Ishikawa (cell line): Measurements from ENCODE around the gene SLC26A2.

ENCODE experiments used
- CEBPB ChIP-seq: IDR thresholded peaks from 2 replicates; pipeline ENCODE4 v1.6.1; 2012
- CREB1 ChIP-seq: IDR thresholded peaks from 2 replicates; pipeline ENCODE4 v1.6.1; 2012; ENCODE audit warnings: low read depth
- EGR1 ChIP-seq: IDR thresholded peaks from 2 replicates; pipeline ENCODE4 v1.6.1; 2012
- EP300 ChIP-seq: IDR thresholded peaks from 2 replicates; pipeline ENCODE4 v1.6.1; 2012; ENCODE audit warnings: borderline replicate concordance
- FOXM1 ChIP-seq: IDR thresholded peaks from 2 replicates; pipeline ENCODE4 v1.6.1; 2012; ENCODE audit warnings: low read depth, borderline replicate concordance
- MAX ChIP-seq: IDR thresholded peaks from 2 replicates; pipeline ENCODE4 v1.6.1; 2012
- NFIC ChIP-seq: IDR thresholded peaks from 2 replicates; pipeline ENCODE4 v1.6.1; 2012
- RAD21 ChIP-seq: IDR thresholded peaks from 2 replicates; pipeline ENCODE4 v1.6.1; 2012; ENCODE audit warnings: low read depth
- REST ChIP-seq: IDR thresholded peaks from 2 replicates; pipeline ENCODE4 v1.6.1; 2012; ENCODE audit warnings: low read depth, mild to moderate bottlenecking
- TAF1 ChIP-seq: IDR thresholded peaks from 2 replicates; pipeline ENCODE4 v1.6.1; 2012; ENCODE audit warnings: low read depth, mild to moderate bottlenecking
- TCF12 ChIP-seq: IDR thresholded peaks from 2 replicates; pipeline ENCODE4 v1.6.1; 2012; ENCODE audit warnings: low read depth
- TEAD4 ChIP-seq: IDR thresholded peaks from 2 replicates; pipeline ENCODE4 v1.6.1; 2012
- USF1 ChIP-seq: IDR thresholded peaks from 2 replicates; pipeline ENCODE4 v1.6.1; 2012
- YY1 ChIP-seq: IDR thresholded peaks from 2 replicates; pipeline ENCODE4 v1.6.1; 2012; ENCODE audit warnings: low read depth

DNA sequence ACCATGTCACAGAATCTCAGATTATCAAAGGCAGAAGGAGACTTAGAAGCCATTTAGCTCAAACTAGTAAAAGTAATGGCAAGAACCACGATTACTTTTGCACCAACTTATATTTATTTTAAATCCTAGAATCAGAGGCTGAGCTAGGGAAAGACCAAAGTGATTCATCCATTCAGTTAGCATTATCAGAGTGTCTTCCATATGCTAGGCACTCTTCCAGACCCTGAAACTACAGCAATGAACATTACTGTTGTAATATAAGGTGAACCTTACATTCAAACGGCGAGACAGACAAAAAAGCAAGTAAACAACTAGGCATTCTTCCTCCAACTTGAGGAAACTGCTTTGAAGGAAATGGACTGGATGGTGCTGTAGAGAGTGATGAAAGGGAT, 23.9 kb upstream of the SLC26A2 start:
- TF ChIP-seq RAD21 (no peak), TAF1 (no peak), REST (no peak), USF1 (no peak), FOXM1 (no peak), MAX (no peak), CEBPB (no peak), CREB1 (no peak), EP300 (no peak), YY1 (no peak), EGR1 (no peak), NFIC (no peak), TCF12 (no peak), TEAD4 (no peak)
